ENCODE results near the gene UBXN7.
"Not testable (repeated sequence)": the region's sequence is repeated elsewhere in the genome, so short reads cannot be mapped to it uniquely, and the experiment has no call there.

UBXN7 gene

DNA sequence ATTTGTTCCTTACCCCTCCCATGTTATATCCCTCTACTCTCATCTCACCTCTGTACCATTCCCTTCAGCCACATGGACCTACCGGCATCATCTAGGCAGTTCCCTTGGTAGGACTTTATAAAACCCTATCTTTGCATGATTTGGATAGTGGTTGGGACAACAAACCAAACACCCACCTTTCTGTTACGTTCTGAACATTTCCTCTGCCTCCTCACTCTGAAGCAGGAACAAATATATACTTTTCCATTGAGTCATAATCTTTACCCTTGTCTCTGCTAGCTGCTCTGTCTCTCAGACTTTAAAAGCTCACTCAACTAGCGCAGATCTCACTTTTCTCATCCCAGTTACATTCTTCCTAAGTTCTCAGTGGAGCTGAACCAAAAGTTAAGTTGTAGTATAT, 17.8 kb downstream of the UBXN7 start:
- no peak for DNase-seq

DNA sequence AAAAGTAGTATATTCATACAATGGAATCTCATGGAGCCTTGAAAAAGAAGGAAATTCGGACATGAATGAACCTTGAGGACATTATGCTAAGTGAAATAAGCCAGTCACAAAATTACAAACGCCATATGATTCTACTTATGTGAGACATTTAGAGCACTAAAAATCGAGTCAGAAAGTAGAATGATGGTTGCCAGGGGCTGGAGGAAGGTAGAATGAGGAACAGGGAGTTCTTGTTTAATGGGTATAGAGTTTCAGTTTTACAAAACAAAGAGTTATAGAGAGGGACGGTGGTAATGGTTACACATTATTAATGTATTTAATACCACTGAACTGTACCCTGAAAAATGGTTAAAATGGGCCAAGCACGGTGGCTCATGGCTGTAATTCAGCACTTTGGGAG, 19.5 kb downstream of the UBXN7 start:
- no peak for DNase-seq

DNA sequence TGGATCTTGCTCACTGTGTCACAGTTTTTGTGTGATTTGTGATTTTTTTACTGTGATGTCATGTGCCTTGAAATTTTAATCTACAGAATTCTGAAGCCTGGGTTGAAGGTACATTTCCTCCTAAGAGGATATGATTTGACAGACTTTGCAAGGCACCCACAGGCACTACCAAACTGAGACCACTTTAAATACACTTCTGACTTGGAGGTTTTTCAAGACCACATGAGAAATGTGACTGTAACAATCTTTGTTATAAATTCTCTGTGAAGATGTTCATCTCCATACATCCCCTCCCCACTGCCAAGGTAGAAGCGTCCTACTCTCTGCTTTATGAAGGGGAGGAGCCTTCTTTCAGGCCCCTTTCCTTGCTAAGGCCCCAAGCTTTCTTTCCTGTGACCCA, 22.8 kb downstream of the UBXN7 start:
- DNase-seq = no peak

DNA sequence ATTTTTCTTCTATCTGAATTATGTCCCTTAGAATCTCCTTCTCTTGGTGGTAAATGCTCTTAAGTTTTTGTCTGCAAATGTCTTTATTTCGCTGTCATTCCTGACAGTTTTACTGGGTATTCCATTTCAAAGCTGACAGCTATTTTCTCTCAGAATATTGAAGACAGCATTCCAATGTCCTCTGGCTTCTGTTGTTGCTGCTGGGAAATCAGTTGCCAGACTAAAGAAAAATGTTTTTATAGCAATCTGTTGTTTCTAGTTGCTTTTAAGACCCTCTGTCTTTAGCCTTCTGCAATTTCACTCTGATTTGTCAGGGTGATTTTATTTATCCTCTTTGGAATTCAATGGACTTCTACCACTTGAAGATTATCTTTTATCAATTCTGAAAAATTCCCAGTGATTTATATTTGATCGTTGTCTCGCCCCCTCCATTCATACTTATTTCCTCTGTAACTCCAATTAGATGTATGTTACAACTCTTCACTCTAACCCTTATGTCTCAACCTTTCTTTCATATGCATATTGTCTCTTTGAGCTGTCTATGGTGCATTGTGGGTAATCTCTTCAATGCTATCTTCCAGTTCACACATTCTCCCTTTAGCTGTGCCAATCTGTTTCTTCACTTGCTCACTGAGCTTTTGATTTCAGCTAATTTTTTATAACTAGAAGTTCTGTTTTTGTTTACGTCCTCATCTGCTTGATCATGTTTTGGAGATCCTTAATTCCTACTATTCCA, 23.5 kb downstream of the UBXN7 start:
- no peak for DNase-seq

DNA sequence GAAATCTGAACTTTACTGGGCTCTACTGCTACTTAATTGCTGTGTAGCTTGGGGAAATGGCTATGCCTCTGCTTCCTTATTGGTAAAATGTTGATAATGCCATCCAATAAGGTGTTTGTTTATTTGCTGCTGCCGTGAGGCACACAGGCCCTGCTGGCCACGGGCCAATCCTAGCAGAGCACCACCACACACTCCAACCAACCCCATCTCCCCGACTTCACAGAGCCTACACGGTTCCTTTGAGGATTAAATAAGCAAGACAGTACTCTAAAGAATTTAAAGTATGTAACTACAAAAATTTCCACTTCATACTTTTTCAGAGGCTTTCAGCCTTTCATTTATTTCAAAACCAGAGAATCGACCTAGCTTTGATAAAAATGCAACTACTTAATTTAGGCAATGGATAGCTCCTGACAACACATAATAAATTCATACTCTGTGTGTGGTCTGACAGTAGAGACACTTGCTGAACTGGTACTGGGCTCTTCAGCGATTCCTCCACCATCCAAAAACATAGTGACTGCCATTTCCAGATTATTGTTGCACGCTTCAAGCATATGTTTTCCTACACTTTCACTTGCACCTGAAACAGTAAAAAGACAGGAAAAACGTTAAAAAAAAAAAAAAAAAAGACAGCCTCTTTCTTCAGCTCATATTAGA, 25.3 kb downstream of the UBXN7 start:
- DNase-seq = no peak

DNA sequence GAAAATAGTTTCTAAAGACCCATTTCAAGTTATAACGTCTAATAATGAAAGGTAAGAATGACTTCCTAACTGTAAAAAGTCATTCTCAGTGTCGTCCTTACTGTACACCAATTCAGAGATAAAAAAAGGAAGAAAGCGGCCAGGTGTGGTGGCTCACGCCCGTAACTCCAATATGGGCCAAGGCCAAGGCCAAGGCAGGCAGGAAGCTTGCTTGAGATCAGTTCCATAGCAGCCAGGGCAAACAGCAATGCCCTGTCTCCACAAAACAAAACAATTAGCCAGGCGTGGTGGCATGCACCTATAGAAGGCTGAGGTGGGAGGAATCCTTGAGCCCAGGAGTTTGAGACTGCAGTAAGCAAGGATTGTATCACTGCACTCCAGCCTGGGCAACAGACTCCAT, 31.9 kb downstream of the UBXN7 start:
- no peak for DNase-seq

DNA sequence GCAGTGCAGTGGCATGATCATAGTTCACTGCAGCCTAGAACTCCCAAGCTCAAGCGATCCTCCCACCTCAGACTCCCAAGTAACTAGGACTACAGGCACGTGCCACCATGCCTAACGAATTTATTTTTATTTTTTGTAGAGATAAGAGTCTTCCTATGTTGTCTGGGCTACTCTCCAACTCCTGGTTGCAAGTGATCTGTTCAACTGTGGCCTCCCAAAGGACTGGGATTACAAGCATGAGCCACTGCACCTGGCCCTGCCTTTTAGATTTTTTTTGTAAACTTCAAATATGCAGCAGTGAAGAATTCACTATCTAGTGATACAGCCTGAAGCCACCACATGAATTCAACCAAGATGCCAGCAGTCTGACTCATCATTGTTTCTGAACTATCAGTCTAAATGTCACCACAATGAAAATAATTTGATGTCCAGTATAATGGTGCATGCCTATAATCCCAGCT, 32.7 kb downstream of the UBXN7 start:
- DNase-seq = no peak

DNA sequence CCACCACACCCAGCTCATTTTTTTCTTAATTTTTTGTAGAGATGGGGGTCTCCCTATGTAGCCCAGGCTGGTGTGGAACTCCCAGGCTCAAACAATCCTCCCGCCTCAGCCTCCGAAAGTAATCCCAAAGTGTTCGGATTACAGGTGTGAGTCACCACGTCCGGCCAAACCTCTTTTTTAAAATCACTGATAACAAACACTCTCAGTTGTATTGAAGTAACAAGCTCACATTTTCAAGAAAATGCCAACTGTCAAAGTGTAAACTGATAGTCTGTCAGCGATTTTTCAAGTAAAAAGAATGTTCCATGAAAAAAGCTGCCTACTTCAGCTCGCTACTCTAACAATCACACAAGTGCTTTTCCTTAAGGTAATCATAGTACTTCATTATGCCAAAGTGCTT, 33.4 kb downstream of the UBXN7 start:
- DNase-seq = no peak

DNA sequence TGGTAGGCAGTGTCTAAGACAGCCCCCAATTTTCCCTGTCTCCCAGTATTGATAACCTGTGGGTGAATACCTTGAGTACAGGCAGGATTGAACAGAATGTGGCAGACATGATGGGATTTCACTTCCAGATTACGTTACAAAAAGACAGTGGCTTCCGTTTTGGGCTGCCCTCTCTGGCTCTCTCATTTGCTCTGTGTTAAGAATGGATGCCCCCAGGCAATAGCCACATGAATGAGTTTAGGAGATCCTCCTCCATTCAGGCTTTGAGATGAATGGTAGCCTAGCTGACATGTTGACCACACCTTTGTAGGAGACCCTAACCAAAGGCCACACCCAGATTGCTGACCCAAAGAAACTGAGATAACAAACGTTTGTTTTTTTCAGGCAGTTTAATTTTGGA, 34.3 kb downstream of the UBXN7 start:
- DNase-seq = no peak

DNA sequence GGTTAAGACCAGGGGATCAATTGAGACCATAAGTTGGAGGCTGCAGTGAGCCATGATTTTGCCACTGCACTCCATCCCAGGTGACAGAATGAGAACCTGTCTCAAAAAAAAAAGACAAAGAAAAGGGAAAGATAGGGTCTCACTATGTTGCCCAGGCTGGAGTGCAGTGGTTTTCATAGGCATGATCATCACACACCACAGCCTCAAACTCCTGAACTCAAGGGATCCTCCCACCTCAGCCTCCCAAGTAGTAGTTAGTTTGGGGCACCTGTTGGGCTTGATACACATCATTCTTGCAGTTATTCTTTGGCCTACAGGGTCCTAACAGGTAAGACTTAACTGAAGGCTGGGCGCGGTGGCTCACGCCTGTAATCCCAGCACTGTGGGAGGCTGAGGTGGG, 42.1 kb downstream of the UBXN7 start:
- no peak for DNase-seq

DNA sequence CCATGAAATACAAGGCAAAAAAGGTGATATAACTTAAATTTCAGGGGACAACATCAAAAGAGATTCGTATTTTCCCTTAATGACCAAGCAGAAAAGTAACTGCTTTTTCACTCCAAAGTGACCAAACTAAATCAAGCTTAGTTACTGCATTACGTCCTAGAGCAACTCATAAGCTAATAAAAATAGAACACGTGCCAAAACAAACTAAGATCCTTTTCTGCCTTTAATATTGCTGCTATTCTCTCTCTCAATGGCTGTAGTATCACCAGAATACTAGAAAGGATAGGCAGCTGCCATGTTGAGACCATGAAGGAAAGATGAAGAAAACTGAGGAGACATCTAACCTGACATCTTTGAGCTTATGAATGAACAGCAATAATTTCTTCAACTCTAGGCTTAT, 43.3 kb downstream of the UBXN7 start:
- no peak for DNase-seq

DNA sequence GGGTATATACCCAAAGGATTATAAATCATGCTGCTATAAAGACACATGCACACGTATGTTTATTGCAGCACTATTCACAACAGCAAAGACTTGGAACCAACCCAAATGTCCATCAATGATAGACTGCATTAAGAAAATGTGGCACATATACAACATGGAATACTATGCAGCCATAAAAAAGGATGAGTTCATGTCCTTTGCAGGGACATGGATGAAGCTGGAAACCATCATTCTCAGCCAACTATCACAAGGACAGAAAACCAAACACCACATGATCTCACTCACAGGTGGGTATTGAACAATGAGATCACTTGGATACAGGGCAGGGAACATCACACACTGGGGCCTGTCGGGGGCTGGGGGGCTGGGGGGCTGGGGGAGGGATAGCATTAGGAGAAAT, 44.3 kb downstream of the UBXN7 start:
- not testable (repeated sequence) for DNase-seq

DNA sequence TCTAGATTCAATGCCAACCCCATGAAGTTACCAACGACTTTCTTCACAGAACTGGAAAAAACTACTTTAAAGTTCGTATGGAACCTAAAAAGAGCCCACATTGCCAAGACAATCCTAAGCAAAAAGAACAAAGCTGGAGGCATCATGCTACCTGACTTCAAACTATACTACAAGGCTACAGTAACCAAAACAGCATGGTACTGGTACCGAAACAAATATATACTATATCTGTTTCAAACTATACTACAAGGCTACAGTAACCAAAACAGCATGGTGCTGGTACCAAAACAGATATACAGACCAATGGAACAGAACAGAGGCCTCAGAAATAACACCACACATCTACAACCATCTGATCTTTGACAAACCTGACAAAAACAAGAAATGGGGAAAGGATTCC, 45.4 kb downstream of the UBXN7 start:
- not testable (repeated sequence) for DNase-seq

DNA sequence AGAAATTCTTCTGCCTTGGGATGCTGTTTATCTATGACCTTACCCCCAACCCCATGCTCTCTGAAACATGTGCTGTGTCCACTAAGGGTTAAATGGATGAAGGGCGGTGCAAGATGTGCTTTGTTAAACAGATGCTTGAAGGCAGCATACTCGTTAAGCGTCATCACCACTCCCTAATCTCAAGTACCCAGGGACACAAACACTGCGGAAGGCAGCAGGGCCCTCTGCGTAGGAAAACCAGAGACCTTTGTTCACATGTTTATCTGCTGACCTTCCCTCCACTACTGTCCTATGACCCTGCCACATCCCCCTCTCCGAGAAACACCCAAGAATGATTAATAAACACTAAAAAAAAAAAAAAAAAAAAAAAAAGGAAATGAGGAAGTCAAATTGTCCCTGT, 46.2 kb downstream of the UBXN7 start:
- not testable (repeated sequence) for DNase-seq

DNA sequence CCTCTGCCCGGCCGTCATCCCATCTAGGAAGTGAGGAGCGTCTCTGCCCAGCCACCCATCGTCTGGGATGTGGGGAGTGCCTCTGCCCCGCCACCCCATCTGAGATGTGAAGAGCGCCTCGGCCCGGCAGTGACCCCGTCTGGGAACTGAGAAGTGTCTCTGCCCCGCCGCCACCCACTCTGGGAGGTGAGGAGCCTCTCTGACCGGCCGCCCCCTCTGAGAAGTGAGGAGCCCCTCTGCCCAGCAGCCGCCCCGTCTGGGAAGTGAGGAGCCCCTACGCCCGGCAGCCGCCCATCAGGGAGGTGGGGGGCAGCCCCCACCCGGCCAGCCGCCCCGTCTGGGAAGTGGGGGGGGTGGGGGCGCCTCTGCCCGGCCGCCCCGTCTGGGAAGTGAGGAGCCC, 46.8 kb downstream of the UBXN7 start:
- DNase-seq = not testable (repeated sequence)

DNA sequence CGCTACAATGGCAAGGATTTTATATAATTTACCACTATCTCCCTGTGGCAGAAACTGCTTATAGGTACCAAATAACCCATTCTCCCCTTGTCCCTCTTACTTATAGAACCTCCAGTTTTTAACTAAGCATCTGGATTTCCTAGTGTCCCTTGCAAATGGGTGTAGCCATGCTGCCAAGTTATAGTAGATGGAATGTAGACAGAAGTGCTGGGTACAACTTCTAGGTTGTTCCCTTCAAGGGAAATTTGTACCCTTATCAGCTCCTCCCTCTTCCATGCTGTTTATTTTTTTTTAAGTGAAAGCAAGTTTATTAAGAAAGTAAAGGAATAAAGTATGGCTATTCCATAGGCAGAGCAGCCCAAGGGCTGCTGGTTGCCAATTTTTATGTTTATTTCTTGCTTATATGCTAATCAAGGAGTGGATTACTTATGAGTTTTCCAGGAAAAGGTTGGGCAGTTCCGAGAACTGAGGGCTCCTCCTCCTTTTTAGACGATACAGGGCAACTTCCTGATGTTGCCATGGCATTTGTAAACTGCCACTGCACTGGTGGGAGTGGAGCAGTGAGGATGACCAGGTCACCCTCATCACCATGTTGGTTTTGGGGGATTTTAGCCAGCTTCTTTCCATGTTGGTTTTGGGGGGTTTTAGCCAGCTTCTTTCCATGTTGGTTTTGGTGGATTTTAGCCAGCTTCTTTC, 53.9 kb downstream of the UBXN7 start:
- no peak for DNase-seq

DNA sequence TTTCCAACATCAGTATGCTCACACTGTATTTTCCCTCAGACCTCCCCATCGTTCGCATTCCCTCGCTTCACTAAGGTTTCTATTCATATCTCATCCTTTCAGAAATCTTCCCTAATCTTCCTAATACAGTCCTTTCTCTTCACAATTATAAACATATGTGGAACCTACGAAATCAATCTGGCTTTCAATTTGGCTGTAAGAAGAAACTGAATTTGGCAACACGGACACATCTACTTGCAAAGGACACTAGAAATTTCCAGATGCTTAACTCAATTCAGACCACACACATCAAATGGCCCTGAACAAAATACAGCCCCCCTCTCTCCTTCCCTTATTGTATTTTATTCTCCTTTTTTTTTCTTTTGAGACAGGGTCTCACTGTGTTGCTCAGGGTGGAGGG, 54.9 kb downstream of the UBXN7 start:
- no peak for DNase-seq

DNA sequence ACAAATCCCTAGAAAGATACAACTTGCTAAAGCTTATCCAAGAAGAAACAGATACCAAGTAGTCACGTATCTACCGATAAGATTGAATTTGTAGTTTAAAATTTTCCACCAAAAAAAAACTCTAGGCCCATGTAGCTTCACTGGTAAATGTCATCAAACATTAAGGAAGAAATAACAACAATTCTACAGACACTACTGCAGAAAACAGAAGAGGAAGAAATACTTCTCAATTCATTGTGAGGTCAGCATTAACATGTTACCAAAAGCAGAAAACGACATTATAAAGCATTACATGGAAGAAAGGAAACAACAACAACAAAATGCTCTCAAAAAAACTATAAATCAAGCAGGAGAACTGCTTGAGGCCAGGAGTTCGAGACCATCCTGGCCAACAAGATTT, 66.5 kb downstream of the UBXN7 start:
- no peak for DNase-seq

DNA sequence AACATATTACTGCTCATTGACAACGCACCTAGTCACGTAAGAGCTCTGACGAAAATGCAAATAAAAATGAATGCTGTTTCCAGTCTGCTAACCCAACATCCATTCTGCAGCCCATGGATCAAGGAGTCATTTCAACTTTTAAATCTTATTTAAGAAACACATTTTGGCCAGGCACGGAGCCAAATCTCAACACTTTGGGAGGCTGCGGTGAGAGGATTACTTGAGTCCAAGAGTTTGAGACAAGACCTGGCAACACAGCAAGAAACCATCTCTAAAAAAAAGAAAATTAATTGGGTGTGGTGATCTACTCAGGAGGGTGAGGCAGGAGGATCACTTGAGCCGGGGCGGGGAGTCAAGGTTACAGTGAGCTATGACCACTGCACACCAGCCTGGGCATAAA, 71.6 kb downstream of the UBXN7 start:
- DNase-seq = no peak

DNA sequence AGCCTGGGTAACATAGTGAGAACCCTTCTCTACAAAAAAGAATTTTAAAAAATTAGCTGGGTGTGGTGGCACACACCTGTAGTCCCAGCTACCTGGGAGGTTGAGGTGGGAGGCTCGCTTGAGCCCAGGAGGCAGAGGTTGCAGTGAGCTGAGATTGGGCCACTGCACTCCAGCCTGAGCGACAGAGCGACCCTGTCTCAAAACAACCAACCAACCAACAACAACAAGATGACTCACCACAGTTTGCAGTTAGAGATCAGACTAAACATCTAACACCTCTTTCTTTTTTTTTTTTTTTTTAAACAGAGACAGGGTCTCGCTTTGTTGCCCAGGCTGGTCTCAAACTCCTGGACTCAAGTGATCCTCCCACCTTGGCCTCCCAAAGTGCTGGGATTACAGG, 73.7 kb downstream of the UBXN7 start:
- DNase-seq = not testable (repeated sequence)

DNA sequence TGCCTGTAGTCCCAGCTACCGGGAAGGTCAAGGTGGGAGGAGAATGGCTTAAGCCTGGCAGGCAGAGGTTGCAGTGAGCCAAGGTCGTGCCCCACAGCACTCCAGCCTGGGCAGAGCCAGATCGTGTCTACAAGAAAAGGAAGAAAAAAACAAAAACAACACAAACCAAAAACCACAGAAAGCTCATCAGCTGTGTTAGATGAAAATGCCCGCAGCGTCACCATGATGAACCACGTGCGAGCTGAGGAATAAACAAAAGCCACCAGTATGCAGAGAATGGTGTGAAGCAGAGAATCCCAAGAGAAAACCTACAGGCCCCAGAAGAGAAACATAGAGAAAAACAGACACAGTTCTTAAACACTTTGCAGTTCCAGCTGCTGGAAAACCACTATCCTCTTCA, 74.3 kb downstream of the UBXN7 start:
- no peak for DNase-seq

DNA sequence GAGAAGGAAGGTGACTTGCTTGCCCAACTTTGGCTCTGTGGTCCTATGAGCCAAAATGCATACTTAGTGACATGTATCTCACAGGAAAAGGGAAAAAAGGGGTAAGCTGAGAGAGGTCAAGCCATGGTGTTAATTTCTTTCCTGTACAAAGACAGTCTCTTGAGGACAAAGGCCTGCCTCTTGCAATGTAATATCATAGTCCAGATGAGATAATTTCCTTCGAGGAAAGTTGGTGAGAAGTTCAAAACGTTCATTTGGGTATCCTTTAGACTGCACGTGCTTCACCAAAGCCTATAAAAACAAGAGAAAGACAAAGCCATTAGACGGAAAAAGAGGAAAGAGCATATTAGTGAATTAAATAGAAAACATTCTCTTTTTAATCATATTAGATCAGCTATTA, 75.7 kb downstream of the UBXN7 start:
- no peak for DNase-seq

DNA sequence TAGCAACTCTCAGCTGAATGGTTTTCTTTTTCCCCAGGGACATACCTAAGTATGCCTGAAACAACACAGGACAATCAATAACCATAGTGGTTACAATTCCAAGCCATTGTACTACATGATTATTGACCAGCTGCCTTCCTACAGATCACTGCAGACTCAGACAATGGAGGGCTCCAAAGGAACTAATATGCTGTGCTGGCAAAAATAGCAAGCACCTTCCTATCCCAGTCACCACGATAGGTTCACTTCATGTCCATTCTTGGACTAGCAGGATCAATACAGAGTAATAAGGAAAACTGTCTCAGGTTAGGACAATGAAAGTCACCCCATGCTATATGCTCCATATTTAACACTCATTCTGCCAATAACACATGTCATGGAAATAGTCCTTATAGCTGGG, 76.6 kb downstream of the UBXN7 start:
- no peak for DNase-seq

DNA sequence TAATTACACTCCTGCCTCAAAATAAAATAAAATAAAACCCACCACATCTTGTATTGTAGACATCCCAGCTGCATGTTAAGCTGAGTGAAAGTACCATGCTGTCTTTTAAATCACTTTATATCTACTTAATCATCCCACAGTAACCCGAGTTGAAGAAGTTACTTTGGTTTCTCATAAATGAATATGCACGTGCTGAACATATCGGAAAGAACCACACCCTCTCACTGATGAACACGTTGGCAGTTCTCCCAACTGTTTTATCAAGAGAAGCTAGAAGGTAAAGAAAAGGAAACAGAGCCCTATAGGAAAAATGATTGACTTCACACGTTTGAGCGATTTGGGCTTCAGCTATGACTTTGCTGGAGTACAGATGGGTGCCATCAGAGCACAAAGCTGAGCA, 78.1 kb downstream of the UBXN7 start:
- DNase-seq = no peak

Measured in CD4-positive, alpha-beta T cell treated with Interleukin-15 for 1 hour (primary cell).